Fibroblast of lung (primary cell): ENCODE results near the gene BATF3.

ENCODE experiments used
- CTCF ChIP-seq, 2 donors: IDR thresholded peaks in 1 of 2; conservative IDR thresholded peaks in 1 of 2; 1 replicate in 1 of 2; 2 replicates in 1 of 2; pipeline ENCODE4 v1.5.1; 2011 to 2012; ENCODE audit warnings: low read length in 2 of 2, control low read depth in 1 of 2, inconsistent platforms in 1 of 2, low read depth in 1 of 2, mild to moderate bottlenecking in 1 of 2
- EZH2 ChIP-seq: IDR thresholded peaks from 2 replicates; pipeline ENCODE4 v1.5.1; 2012; ENCODE audit warnings: low read length, control low read depth, mild to moderate bottlenecking; ENCODE audit errors: missing control alignments

- TF ChIP-seq CTCF (conservative IDR thresholded peaks at IDR 0.05 in 1 of 2, IDR thresholded peaks at IDR 0.05 in 1 of 2; ENCODE audit: low read depth in 1 of 2, low read length in 2 of 2) (no peak), EZH2 (no peak)
Measured at GRCh38 chr1:212721388-212722247, 22.0 kb upstream of the BATF3 start.
